ENCODE measurements around the gene ALPG. TPM values are rescaled to one million over a fixed set of nuclear protein-coding genes. Genes with fewer than 3 reads are reported as not detected.
"Not testable (repeated sequence)": the region's sequence is repeated elsewhere in the genome, so short reads cannot be mapped to it uniquely, and the experiment has no call there.

Gene ALPG
- polyA plus RNA-seq, 3 donors: not detected

- DNase-seq: no peak
Observed at GRCh38 chr2:232376713-232377112, 29.9 kb upstream of the ALPG start.

- DNase-seq: no peak
Observed at GRCh38 chr2:232377319-232377718, 29.3 kb upstream of the ALPG start.

- DNase-seq: no peak
Observed at GRCh38 chr2:232377841-232378734, 28.6 kb upstream of the ALPG start.

GRCh38 chr2:232378735-232379151 lies 27.9 kb upstream of the ALPG start, which contains the start of gene ALPP:
ALPP (plus strand) TSS chr2:232378751; CDS start chr2:232378803, 52 bp downstream.
- DNase-seq: not testable (repeated sequence)

- DNase-seq: not testable (repeated sequence)
Observed at GRCh38 chr2:232379610-232380590, 26.7 kb upstream of the ALPG start.

- DNase-seq: not testable (repeated sequence)
Observed at GRCh38 chr2:232381204-232382031, 25.2 kb upstream of the ALPG start.

- no peak for DNase-seq
Observed at GRCh38 chr2:232382331-232383225, 24.1 kb upstream of the ALPG start.

GRCh38 chr2:232384466-232384865 lies 22.2 kb upstream of the ALPG start:
- DNase-seq: no peak

GRCh38 chr2:232385058-232385457 lies 21.6 kb upstream of the ALPG start:
- DNase-seq: not testable (repeated sequence)

GRCh38 chr2:232385660-232386489 lies 20.8 kb upstream of the ALPG start:
- DNase-seq: no peak

- no peak for DNase-seq
Observed at GRCh38 chr2:232386490-232386739, 20.2 kb upstream of the ALPG start.

- DNase-seq: no peak
Observed at GRCh38 chr2:232386740-232387450, 19.7 kb upstream of the ALPG start.

- DNase-seq: no peak
Observed at GRCh38 chr2:232387451-232388171, 19.0 kb upstream of the ALPG start.

- DNase-seq: no peak
Observed at GRCh38 chr2:232388324-232388891, 18.2 kb upstream of the ALPG start.

- DNase-seq: no peak
Observed at GRCh38 chr2:232389327-232389726, 17.3 kb upstream of the ALPG start.

- no peak for DNase-seq
Observed at GRCh38 chr2:232390661-232391060, 16.0 kb upstream of the ALPG start.

- DNase-seq: no peak
Observed at GRCh38 chr2:232393556-232393955, 13.1 kb upstream of the ALPG start.

GRCh38 chr2:232394431-232394830 lies 12.2 kb upstream of the ALPG start:
- DNase-seq: not testable (repeated sequence)

Measured in renal pelvis (tissue), 4 donors.